ENCODE data around the gene CCBE1. TPM values are rescaled to one million over a fixed set of nuclear protein-coding genes. Genes with fewer than 3 reads are reported as not detected.
A peak's percentile ranks its signal among the peaks of the same experiment; 100 is the strongest.

CCBE1 gene
- polyA plus RNA-seq, 1 of the 3 experiments (the other 2 are of a cell fraction) = 5.0 TPM

- TF ChIP-seq, protein P1, sequence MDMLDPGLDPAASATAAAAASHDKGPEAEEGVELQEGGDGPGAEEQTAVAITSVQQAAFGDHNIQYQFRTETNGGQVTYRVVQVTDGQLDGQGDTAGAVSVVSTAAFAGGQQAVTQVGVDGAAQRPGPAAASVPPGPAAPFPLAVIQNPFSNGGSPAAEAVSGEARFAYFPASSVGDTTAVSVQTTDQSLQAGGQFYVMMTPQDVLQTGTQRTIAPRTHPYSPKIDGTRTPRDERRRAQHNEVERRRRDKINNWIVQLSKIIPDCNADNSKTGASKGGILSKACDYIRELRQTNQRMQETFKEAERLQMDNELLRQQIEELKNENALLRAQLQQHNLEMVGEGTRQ (IDR thresholded peaks at IDR 0.05; ENCODE audit: borderline replicate concordance, low read depth, low read length) = no peak
- TF ChIP-seq, protein P2, sequence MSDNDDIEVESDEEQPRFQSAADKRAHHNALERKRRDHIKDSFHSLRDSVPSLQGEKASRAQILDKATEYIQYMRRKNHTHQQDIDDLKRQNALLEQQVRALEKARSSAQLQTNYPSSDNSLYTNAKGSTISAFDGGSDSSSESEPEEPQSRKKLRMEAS (IDR thresholded peaks at IDR 0.05; ENCODE audit: low read depth) = no peak
- no peak for TF ChIP-seq CHD2 (IDR thresholded peaks at IDR 0.05; ENCODE audit: low read length, partially characterized antibody)
- no peak for TF ChIP-seq RFX5 (IDR thresholded peaks at IDR 0.05; ENCODE audit: low read length)
These were observed 50.3 kb downstream of the CCBE1 start (continued) for GRCh38 chr18:59646963-59647307.

GRCh38 chr18:59646228-59646962, 50.8 kb downstream of the CCBE1 start:
- Histone ChIP-seq H3K9me2 (no peaks in the 10 kb centered on the region), H2AFZ (ENCODE audit: low read depth) (no peak overlapping the region), H3K36me3 (replicated peaks in 1 of 2; ENCODE audit: control insufficient read depth in 1 of 2, insufficient read depth in 2 of 2, low read length in 1 of 2) (no peaks in the 10 kb centered on the region), H3K9me3 (no peaks in the 10 kb centered on the region), H4K20me1 (ENCODE audit: insufficient read depth) (no peaks in the 10 kb centered on the region), H3K4me1 (ENCODE audit: control insufficient read depth in 1 of 2, insufficient read depth in 2 of 2, low read depth in 1 of 2, low read length in 1 of 2) (no peaks in the 10 kb centered on the region), H3K27me3 (ENCODE audit: insufficient read depth) (no peaks in the 10 kb centered on the region), H3K4me3 (ENCODE audit: low read depth in 2 of 2, low read length in 1 of 2) (no peak overlapping the region), H3K79me2 (ENCODE audit: insufficient read depth) (no peaks in the 10 kb centered on the region), H3K4me2 (no peak overlapping the region), H3K9ac (no peak overlapping the region), H3F3A (replicated peaks; ENCODE audit: insufficient read depth) (peaks cover 8% of the 10 kb centered on the region), H3K27ac (ENCODE audit: low read depth in 2 of 2, low read length in 1 of 2) (no peak overlapping the region)
- WGBS (ENCODE audit: low lambda C conversion rate) = 82% methylated on average over 11 of the region's 11 CpGs
- ChIA-PET CTCF (interaction anchor here (1.2 kb wide), 1 partner anchor 15 kb away, joined by 3 read pairs; no protein-coding TSS in a partner anchor), POLR2A (no interaction called here)
- DNase-seq = no peak
- TF ChIP-seq, protein P3, sequence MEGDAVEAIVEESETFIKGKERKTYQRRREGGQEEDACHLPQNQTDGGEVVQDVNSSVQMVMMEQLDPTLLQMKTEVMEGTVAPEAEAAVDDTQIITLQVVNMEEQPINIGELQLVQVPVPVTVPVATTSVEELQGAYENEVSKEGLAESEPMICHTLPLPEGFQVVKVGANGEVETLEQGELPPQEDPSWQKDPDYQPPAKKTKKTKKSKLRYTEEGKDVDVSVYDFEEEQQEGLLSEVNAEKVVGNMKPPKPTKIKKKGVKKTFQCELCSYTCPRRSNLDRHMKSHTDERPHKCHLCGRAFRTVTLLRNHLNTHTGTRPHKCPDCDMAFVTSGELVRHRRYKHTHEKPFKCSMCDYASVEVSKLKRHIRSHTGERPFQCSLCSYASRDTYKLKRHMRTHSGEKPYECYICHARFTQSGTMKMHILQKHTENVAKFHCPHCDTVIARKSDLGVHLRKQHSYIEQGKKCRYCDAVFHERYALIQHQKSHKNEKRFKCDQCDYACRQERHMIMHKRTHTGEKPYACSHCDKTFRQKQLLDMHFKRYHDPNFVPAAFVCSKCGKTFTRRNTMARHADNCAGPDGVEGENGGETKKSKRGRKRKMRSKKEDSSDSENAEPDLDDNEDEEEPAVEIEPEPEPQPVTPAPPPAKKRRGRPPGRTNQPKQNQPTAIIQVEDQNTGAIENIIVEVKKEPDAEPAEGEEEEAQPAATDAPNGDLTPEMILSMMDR (IDR thresholded peaks at IDR 0.05) = 0 out of 2 replicates have a peak, but pooled peaks have one; percentile 16
- no peak for TF ChIP-seq ELF1 (IDR thresholded peaks at IDR 0.05)

- no peak for DNase-seq
- CTCF ChIA-PET = interaction anchor here (0.8 kb wide), 1 partner anchor 12 kb away, joined by 3 read pairs; no protein-coding TSS in a partner anchor
- 96% methylated on average over 6 of the region's 6 CpGs for WGBS (ENCODE audit: low lambda C conversion rate)
- Histone ChIP-seq H3K27ac (ENCODE audit: low read depth in 2 of 2, low read length in 1 of 2) (no peak overlapping the region), H3K9me3 (no peaks in the 10 kb centered on the region), H3K79me2 (ENCODE audit: insufficient read depth) (no peaks in the 10 kb centered on the region), H2AFZ (ENCODE audit: low read depth) (no peak overlapping the region), H3K9me2 (no peaks in the 10 kb centered on the region), H4K20me1 (ENCODE audit: insufficient read depth) (no peaks in the 10 kb centered on the region), H3K27me3 (ENCODE audit: insufficient read depth) (no peaks in the 10 kb centered on the region), H3K4me2 (no peak overlapping the region), H3K4me3 (ENCODE audit: low read depth in 2 of 2, low read length in 1 of 2) (no peak overlapping the region), H3K36me3 (replicated peaks in 1 of 2; ENCODE audit: control insufficient read depth in 1 of 2, insufficient read depth in 2 of 2, low read length in 1 of 2) (no peaks in the 10 kb centered on the region), H3K4me1 (ENCODE audit: control insufficient read depth in 1 of 2, insufficient read depth in 2 of 2, low read depth in 1 of 2, low read length in 1 of 2) (peaks cover 0 to 9% of the 10 kb centered on the region in 2 experiments; a peak in 1 of 4 replicates), H3F3A (replicated peaks; ENCODE audit: insufficient read depth) (peaks cover 23% of the 10 kb centered on the region), H3K9ac (no peak overlapping the region)
- POLR2A ChIA-PET = no interaction called here
- no peak for TF ChIP-seq YY1 (IDR thresholded peaks at IDR 0.05; ENCODE audit: low read depth)
- TF ChIP-seq, protein P1 (IDR thresholded peaks at IDR 0.05; ENCODE audit: borderline replicate concordance, low read depth, low read length) = no peak
- no peak for TF ChIP-seq ELF1 (IDR thresholded peaks at IDR 0.05)
- TF ChIP-seq TAF1 (IDR thresholded peaks at IDR 0.05; ENCODE audit: borderline replicate concordance, low read depth, low read length) = no peak
- TF ChIP-seq MEF2A (IDR thresholded peaks at IDR 0.05; ENCODE audit: borderline replicate concordance, low read depth) = no peak
- no peak for TF ChIP-seq CHD2 (IDR thresholded peaks at IDR 0.05; ENCODE audit: low read length, partially characterized antibody)
- no peak for TF ChIP-seq POLR2AphosphoS5 (IDR thresholded peaks at IDR 0.05; ENCODE audit: low read depth, low read length)
- TF ChIP-seq REST (IDR thresholded peaks at IDR 0.05; ENCODE audit: low read depth, low read length) = no peak
- no peak for TF ChIP-seq TCF12 (IDR thresholded peaks at IDR 0.05)
- no peak for TF ChIP-seq IRF3 (IDR thresholded peaks at IDR 0.05; ENCODE audit: low read depth, low read length)
- TF ChIP-seq SIN3A (IDR thresholded peaks at IDR 0.05; ENCODE audit: borderline replicate concordance, low read depth, low read length) = no peak
- TF ChIP-seq EP300 (IDR thresholded peaks at IDR 0.05; ENCODE audit: borderline replicate concordance in 1 of 2, low read depth in 1 of 2, low read length in 1 of 2) = no peak
These were observed 53.5 kb downstream of the CCBE1 start for GRCh38 chr18:59643740-59644139.
